NCI-H1436 treated with DMSO at 0.1 percent for 48 hours (cell line): ENCODE measurements around the gene LTA.

Experiments used
- DNase-seq: peaks from one replicate; lab custom pipeline; 2025; lab: John Stamatoyannopoulos, UW

Gene LTA, protein sequence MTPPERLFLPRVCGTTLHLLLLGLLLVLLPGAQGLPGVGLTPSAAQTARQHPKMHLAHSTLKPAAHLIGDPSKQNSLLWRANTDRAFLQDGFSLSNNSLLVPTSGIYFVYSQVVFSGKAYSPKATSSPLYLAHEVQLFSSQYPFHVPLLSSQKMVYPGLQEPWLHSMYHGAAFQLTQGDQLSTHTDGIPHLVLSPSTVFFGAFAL

DNA sequence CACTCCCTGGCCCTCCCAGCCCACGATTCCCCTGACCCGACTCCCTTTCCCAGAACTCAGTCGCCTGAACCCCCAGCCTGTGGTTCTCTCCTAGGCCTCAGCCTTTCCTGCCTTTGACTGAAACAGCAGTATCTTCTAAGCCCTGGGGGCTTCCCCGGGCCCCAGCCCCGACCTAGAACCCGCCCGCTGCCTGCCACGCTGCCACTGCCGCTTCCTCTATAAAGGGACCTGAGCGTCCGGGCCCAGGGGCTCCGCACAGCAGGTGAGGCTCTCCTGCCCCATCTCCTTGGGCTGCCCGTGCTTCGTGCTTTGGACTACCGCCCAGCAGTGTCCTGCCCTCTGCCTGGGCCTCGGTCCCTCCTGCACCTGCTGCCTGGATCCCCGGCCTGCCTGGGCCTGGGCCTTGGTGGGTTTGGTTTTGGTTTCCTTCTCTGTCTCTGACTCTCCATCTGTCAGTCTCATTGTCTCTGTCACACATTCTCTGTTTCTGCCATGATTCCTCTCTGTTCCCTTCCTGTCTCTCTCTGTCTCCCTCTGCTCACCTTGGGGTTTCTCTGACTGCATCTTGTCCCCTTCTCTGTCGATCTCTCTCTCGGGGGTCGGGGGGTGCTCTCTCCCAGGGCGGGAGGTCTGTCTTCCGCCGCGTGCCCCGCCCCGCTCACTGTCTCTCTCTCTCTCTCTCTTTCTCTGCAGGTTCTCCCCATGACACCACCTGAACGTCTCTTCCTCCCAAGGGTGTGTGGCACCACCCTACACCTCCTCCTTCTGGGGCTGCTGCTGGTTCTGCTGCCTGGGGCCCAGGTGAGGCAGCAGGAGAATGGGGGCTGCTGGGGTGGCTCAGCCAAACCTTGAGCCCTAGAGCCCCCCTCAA is at the start of gene LTA:
TSS of gene LTA (plus strand) at position 249 of the 871 bp plus-strand sequence. CDS start at position 703, 454 bp downstream.
- DNase-seq = no peak

DNA sequence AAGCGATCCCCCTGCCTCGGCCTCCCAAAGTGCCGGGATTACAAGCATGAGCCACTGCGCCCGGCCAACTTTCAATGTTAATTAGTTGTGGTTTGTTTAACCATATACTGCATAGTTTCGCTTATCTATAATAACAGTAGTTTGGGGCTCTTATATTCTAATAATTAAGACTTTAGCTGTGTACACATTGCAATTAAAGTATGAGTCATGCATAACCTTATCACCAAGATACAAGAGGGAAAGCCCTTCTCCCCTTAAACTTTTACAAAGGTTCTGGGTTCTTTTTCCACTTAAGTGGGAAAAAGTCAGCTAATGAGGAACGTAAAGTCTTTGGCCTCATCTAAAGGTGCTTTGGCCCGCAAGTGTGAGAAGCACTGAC is 46.5 kb upstream of the LTA start:
- no peak for DNase-seq

DNA sequence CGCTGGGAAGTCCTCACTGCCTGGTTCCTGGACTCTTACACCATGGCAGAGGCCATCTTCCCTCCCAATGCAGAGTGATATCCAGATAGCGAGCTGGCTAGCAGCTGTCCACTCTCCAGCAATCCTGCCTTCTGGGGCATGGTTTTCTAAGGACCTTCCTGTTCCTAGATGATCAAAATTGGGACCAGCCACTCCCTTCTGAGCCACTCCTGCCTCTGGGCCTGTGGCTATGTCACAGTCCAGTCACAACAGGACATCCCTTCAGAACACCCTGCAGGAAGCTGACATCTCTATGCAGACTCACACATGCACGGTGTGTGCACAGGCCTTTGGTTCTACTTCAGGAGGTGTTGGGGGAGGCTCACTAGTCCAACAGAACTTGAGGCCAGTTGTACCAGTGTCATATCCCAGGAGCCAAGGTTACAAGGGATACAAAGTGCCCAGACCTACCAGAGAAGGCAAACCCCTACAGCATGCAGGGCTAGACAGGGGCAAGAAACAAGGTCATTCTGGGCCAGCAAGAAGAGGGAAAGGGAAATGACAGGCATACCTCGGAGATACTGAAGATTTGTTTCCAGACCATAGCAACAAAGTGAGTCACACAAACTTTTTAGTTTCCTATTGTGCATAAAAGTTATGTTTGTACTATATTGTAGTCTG is 46.0 kb upstream of the LTA start:
- no peak for DNase-seq

DNA sequence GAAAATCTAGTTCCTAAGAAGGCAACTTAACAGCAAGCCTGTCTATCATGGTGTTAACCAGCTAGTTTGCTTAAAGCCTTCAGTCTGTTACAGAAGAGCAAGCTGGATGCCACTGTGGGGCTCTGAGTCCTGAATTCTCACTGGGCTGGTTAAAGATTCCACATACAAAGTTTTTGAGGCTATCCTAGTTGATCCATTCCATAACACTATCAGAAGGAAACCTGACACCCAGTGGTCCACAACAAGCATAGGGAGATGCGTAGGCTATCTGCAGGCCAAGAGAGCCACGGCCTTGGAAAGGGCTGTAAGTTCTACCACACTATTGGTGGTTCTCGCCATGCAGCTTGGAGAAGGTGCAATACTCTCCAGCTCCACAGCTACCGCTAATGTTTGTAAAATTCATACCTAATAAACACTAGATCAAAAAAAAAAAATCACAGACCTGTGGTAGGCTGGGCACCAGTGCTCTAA is 43.7 kb upstream of the LTA start:
- no peak for DNase-seq

- DNase-seq = no peak
Measured at GRCh38 chr6:31528821-31529328, 43.2 kb upstream of the LTA start, which contains the start of gene MCCD1. Gene MCCD1 (plus strand): TSS chr6:31528962. CDS start chr6:31529015, 53 bp downstream.

GRCh38 chr6:31529329-31530150 is 42.5 kb upstream of the LTA start:
- DNase-seq = no peak

DNA sequence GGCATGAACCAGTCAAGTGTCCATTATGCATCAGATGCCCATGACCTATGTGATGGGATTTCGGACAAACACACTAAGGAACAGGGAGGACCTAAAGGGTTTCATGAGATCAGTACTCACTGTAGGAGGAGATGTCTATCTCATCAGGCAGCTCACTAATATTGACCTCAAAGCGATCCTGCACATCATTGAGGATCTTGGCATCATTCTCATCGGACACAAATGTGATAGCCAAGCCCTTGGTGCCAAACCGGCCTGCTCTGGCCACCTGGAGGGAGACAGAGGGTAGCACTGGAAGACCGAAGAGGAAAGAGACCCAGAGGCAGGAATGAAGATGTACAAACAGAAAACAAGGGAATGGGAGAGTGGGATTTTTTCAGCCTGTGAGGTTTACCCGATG is 41.4 kb upstream of the LTA start:
- DNase-seq = no peak

DNA sequence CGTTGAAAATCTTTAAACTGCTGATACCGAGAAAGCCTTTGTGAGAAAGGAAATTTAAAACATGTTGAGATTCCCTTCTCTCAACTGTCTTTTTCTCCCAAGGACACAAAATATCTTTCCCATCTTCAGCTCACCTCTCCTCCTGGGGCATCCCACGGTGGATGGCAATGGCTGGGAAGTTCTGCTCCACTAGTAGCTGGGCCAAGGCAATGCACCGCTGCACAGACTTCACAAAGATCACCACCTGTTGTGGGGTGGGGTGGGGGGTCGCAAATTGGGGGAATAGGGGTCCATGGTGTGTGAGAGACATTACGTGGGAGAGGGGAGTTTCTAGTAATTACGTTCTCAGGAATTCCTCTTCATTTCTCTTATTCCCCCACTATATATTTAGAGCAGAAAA is 40.9 kb upstream of the LTA start:
- no peak for DNase-seq

DNA sequence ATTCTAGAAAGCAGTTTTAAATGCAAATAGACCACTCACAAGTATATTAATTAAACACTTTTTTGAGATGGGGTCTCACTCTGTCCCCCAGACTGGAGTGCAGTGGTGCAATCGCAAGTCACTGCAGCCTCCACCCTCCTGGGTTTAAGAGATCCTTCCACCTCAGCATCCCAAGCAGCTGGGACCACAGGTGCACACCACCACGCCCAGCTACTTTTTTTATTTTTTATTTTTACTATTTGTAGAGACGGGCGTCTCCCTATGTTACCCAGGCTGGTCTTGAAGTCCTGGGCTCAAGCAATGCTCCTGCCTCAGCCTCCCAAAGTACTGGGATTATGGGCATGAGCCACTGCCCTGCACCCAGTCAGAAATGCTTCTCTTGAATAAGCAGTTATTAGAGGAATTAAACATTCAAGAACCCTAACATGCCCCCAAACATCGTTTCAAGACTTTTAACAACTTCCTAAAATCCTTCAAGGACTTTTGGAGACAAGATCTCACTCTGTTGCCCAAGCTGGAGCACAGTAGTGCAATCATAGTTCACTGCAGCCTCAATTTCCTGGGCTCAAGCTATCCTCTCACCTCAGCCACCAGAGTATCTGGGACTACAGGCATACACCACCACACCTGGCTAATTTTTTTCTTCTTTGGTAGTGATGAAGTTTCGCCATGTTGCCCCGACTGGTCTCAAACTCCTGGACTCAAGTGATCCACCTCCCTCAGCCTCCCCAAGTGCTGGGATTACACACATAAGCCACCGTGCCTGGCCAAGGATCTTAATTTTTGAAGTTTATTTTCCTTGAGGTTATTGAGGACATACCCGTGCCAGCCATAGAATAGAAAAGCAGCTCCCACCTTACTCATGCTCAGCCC is 40.1 kb upstream of the LTA start:
- no peak for DNase-seq

DNA sequence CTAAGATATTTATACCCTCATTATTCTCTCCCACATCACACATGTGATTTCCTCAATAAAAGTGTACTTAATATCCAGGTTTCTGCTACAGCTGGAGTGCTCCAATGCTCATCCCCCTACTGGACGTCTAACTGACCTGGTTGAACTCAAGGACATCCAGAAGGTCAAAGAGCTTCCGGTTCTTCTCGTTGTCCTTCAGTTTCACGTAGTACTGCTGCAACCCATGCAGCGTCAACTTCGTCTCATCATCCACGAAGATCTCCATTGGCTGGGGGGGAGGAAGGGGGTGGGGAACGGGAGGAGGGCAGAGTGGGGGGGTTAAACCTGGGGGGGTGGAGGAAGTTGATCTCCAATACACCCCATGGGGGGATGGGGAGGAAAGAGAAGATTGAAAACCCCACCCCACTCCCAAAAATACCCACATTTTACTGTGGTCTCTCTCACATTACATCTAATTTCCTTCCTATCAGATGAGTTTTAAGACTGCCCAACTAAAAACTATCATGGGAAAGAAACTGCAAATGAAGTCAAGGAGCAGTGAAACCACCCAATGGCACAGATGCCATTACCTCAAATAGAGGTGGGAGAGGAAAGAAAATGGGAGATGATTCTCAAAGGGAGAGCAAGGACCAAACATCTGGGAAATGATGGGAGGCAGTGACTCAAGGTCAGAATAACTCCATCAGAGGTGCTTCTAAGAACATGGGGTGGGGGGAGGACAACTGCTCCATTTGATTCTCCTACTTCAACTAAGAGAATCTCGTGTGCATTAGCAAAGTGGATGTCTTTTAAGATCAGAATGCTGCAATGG is 39.2 kb upstream of the LTA start:
- DNase-seq = no peak

GRCh38 chr6:31533455-31533841 is 38.6 kb upstream of the LTA start:
- no peak for DNase-seq

GRCh38 chr6:31534011-31534410 is 38.1 kb upstream of the LTA start:
- no peak for DNase-seq

GRCh38 chr6:31534521-31535040 is 37.5 kb upstream of the LTA start:
- no peak for DNase-seq

- DNase-seq = no peak
Measured at GRCh38 chr6:31535538-31536324, 36.4 kb upstream of the LTA start.

GRCh38 chr6:31538805-31539400 is 33.2 kb upstream of the LTA start:
- no peak for DNase-seq

- no peak for DNase-seq
Measured at GRCh38 chr6:31540640-31541039, 31.4 kb upstream of the LTA start.

DNA sequence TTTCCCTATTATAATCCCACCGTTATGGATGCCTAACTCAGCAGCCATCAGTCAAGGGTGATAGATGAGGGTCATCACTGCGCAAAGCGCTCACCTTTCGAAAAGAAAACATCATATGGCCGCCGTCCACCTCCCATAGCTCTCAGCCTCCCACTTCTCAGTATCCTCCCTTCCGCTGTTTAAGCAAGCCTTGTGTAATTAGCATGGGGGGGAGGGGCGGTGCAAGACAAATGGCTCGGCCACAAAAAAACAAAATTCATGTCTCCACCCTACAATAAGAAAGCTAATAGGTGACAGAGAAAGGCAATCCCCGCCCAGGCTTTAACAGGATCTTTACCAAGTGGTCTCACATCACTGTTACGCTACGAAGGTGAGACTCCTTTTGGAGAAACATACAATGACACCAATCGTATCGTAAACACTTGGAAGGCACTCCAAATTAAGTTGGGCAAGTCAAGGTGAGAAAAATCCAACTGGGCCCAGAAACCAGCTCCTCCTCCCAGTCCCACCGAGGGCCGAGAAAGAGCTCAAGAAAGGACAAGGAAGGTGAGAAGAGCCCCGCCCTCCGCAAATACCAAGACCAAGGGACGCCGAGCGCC is 30.9 kb upstream of the LTA start:
- no peak for DNase-seq
